ENCODE results near the gene TTC34.
"Not testable (repeated sequence)": the region's sequence is repeated elsewhere in the genome, so short reads cannot be mapped to it uniquely, and the experiment has no call there.

TTC34 gene

GRCh38 chr1:2803086-2803930 is 1.8 kb upstream of the TTC34 start:
- H3K4me3 ChIP-seq (replicated peaks; ENCODE audit: low read depth, low read length): no peak overlapping the region
- no peak for TF ChIP-seq CTCF (IDR thresholded peaks at IDR 0.05; ENCODE audit: low read depth, low read length, missing control alignments)
- no peak for DNase-seq (ENCODE audit: extremely low read depth, low read depth)

DNA sequence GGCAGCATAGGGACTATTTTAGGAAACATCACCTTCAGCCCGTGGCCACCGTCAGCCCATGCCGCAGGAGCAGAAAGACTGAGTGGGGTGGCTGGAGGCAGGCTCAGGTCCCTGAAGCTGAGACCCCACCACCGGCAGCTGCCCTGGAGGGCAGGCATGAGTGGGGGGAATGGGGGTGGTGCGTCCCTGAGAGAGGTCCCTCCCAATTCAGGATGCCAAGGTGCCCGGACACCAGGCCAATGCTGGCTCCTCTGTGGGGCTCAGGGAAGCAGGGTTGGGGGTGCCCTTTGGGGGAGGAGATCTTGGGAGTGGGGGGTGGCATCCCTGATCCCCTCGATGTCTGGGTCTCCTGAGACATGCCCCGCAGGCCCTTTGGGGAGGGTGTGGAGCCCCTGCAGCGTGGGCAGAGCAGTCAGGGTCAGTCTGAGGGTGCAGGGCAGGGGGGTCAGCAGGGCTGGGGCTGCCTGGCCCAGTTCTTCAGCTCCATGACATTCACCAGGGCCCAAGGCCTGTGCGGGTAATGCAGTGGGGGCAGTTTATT is 998 bp upstream of the TTC34 start:
- H3K4me3 ChIP-seq (replicated peaks; ENCODE audit: low read depth, low read length): no peak overlapping the region
- no peak for DNase-seq (ENCODE audit: extremely low read depth, low read depth)
- TF ChIP-seq CTCF (IDR thresholded peaks at IDR 0.05; ENCODE audit: low read depth, low read length, missing control alignments): no peak

- no peak for DNase-seq (ENCODE audit: extremely low read depth, low read depth)
- no peak overlapping the region for H3K4me3 ChIP-seq (replicated peaks; ENCODE audit: low read depth, low read length)
- TF ChIP-seq CTCF (IDR thresholded peaks at IDR 0.05; ENCODE audit: low read depth, low read length, missing control alignments): no peak
Observed at GRCh38 chr1:2801046-2801445, 447 bp downstream of the TTC34 start.

GRCh38 chr1:2800664-2801045 is 838 bp downstream of the TTC34 start:
- H3K4me3 ChIP-seq (replicated peaks; ENCODE audit: low read depth, low read length): no peak overlapping the region
- DNase-seq (ENCODE audit: extremely low read depth, low read depth): no peak
- TF ChIP-seq CTCF (IDR thresholded peaks at IDR 0.05; ENCODE audit: low read depth, low read length, missing control alignments): no peak

- no peak overlapping the region for H3K4me3 ChIP-seq (replicated peaks; ENCODE audit: low read depth, low read length)
- TF ChIP-seq CTCF (IDR thresholded peaks at IDR 0.05; ENCODE audit: low read depth, low read length, missing control alignments): no peak
- DNase-seq (ENCODE audit: extremely low read depth, low read depth): no peak
Observed at GRCh38 chr1:2799811-2800663, 1.5 kb downstream of the TTC34 start.

DNA sequence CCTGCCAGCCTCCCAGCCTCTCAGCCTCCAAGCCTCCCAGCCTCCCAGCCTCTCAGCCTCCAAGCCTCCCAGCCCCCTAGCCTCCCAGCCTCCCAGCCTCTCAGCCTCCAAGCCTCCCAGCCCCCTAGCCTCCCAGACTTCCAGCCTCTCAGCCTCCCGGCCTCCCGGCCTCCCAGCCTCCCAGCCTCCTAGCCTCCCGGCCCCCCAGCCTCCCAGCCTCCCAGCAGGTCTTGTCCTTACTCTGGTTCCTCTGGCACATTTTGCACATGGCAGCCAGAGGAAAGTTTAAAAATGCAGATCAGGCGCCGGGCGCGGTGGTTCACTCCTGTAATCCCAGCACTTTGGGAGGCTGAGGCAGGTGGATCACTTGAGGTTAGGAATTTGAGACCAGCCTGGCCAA is 2.5 kb downstream of the TTC34 start:
- DNase-seq (ENCODE audit: extremely low read depth, low read depth); H3K4me3 ChIP-seq (replicated peaks; ENCODE audit: low read depth, low read length): not testable (repeated sequence)

- no peak for DNase-seq (ENCODE audit: extremely low read depth, low read depth)
- H3K4me3 ChIP-seq (replicated peaks; ENCODE audit: low read depth, low read length): no peak overlapping the region
- no peak for TF ChIP-seq CTCF (IDR thresholded peaks at IDR 0.05; ENCODE audit: low read depth, low read length, missing control alignments)
Observed at GRCh38 chr1:2797741-2798016, 3.8 kb downstream of the TTC34 start.
